Esophagus muscularis mucosa (tissue), 3 donors: ENCODE results near the gene C3orf38.

ENCODE experiments used
- POLR2A ChIP-seq: fragments of 450-650 bp; IDR thresholded peaks from one replicate; pipeline ENCODE4 v1.6.1; 2017; ENCODE audit warnings: antibody characterized with exemption, moderate library complexity, mild to moderate bottlenecking, low read depth
- POLR2AphosphoS5 ChIP-seq, 2 donors: sonication (generic); formaldehyde crosslinking; IDR thresholded peaks; one replicate each; pipeline ENCODE4 v1.6.1; 2017; ENCODE audit warnings: antibody characterized with exemption in 2 of 2
- TF ChIP-seq, protein P1 (sequence below), 3 experiments: fragments of 200-600 bp in 2 of 3; fragments of 450-650 bp in 1 of 3; sonication (generic) in 2 of 3; IDR thresholded peaks; one replicate each; pipeline ENCODE4 v1.5.1; 2017 to 2019; ENCODE audit warnings: antibody characterized with exemption in 3 of 3, mild to moderate bottlenecking in 2 of 3, moderate library complexity in 1 of 3

DNA sequence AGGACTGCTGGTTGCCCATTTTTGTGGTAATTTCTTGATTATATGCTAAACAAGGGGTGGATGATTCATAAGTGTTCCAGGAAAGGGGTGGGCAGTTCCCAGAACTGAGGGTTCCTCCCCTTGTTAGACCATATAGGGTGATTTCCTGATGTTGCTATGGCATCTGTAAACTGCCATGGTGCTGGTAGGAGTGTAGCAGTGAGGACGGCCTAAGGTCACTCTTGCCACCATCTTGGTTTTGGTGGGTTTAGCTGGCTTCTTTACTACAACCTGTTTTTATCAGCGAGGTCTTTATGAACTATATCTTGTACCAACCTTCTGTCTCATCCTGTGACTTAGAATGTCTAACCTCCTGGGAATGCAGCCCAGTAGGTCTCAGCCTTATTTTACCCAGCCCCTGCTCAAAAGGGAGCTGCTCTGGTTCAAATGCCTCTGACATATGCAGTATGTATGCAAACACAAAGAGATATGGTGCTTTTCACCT lies 46.2 kb downstream of the C3orf38 start:
- TF ChIP-seq, protein P1, sequence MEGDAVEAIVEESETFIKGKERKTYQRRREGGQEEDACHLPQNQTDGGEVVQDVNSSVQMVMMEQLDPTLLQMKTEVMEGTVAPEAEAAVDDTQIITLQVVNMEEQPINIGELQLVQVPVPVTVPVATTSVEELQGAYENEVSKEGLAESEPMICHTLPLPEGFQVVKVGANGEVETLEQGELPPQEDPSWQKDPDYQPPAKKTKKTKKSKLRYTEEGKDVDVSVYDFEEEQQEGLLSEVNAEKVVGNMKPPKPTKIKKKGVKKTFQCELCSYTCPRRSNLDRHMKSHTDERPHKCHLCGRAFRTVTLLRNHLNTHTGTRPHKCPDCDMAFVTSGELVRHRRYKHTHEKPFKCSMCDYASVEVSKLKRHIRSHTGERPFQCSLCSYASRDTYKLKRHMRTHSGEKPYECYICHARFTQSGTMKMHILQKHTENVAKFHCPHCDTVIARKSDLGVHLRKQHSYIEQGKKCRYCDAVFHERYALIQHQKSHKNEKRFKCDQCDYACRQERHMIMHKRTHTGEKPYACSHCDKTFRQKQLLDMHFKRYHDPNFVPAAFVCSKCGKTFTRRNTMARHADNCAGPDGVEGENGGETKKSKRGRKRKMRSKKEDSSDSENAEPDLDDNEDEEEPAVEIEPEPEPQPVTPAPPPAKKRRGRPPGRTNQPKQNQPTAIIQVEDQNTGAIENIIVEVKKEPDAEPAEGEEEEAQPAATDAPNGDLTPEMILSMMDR (IDR thresholded peaks at IDR 0.05): no peak
- TF ChIP-seq POLR2A: no peak
- no peak for TF ChIP-seq POLR2AphosphoS5 (IDR thresholded peaks at IDR 0.05)
